GM12878 (cell line): ENCODE results near the gene G6PC1. TPM values are rescaled to one million over a fixed set of nuclear protein-coding genes. Genes with fewer than 3 reads are reported as not detected.

Experiments
- ATAC-seq: fragments of 200-7000 bp; cut with Tn5 transposase; 3 replicates; pipeline ENCODE4 v1.9.1; 2020; ENCODE audit warnings: mild to moderate bottlenecking, moderate library complexity
- BruUV-seq: library from RNA; stranded (reverse); fragments of 400-500 nt; replicated peaks from 2 replicates; lab custom pipeline; 2021; lab: Mats Ljungman, UMichigan
- CTCF ChIA-PET: fragments of 300-600 bp; sonication (Branson Sonifier 250); formaldehyde crosslinking; extraction: SDS; loops from one replicate; lab custom pipeline; 2021; ENCODE audit warnings: inconsistent platforms; lab: Yijun Ruan, JAX
- POLR2A ChIA-PET: fragments of 350-600 bp; formaldehyde crosslinking; extraction: SDS; loops from one replicate; lab custom pipeline; 2021; ENCODE audit warnings: inconsistent platforms; lab: Charles Lee
- RAD21 ChIA-PET: fragments of 300-600 bp; sonication (Branson Sonifier 250); formaldehyde crosslinking; loops from one replicate; lab custom pipeline; 2023; ENCODE audit warnings: antibody characterized with exemption; ENCODE audit not compliant: unreplicated experiment; lab: Charles Lee
- SMC1A ChIA-PET: fragments of 300-600 bp; sonication (Branson Sonifier 250); formaldehyde crosslinking; loops from one replicate; lab custom pipeline; 2023; ENCODE audit not compliant: unreplicated experiment, uncharacterized antibody; lab: Charles Lee
- DNase-seq: peaks from one replicate; pipeline ENCODE4 v3.0.0-alpha.2; 2011; ENCODE audit warnings: low read depth, low spot score
- FAIRE-seq: peaks from 3 replicates; lab custom pipeline; 2011; peaks lifted over from hg19 to GRCh38; lab: Jason Lieb, UNC
- H2AFZ ChIP-seq: 2 replicates; pipeline ENCODE4 v1.6.0; 2011; ENCODE audit warnings: low read depth, low read length, control low read depth; ENCODE audit not compliant: control insufficient read depth
- H3K27ac ChIP-seq: 2 replicates; pipeline ENCODE4 v1.5.1; 2011; ENCODE audit warnings: control low read depth; ENCODE audit not compliant: control insufficient read depth, insufficient read depth
- H3K27me3 ChIP-seq, 2 experiments: replicated peaks in 1 of 2; 2 replicates each; pipeline versions ENCODE4 v1.6.0 to v1.6.1; 2011; ENCODE audit warnings: low read length in 1 of 2; ENCODE audit not compliant: control insufficient read depth in 2 of 2, insufficient read depth in 2 of 2
- H3K36me3 ChIP-seq, 2 experiments: 2 replicates each; pipeline ENCODE4 v1.5.1; 2011; ENCODE audit warnings: low read length in 1 of 2; ENCODE audit not compliant: control insufficient read depth in 2 of 2, insufficient read depth in 2 of 2
- H3K4me1 ChIP-seq: 2 replicates; pipeline ENCODE4 v1.6.1; 2011; ENCODE audit warnings: mild to moderate bottlenecking, low read length, moderate library complexity, mixed read lengths; ENCODE audit not compliant: control insufficient read depth, insufficient read depth
- H3K4me2 ChIP-seq: 2 replicates; pipeline ENCODE4 v1.6.0; 2011; ENCODE audit warnings: control low read depth; ENCODE audit not compliant: control insufficient read depth, insufficient read depth
- H3K4me3 ChIP-seq: fragments of 200-600 bp; sonication (generic); 2 replicates; pipeline ENCODE4 v1.5.1; 2016
- H3K79me2 ChIP-seq: 2 replicates; pipeline ENCODE4 v1.6.0; 2011; ENCODE audit warnings: low read length; ENCODE audit not compliant: control insufficient read depth, insufficient read depth
- H3K9ac ChIP-seq: 2 replicates; pipeline ENCODE4 v1.8.0; 2011; ENCODE audit warnings: low read length, control low read depth, mixed read lengths; ENCODE audit not compliant: control insufficient read depth, insufficient read depth
- H3K9me3 ChIP-seq: replicated peaks from 3 replicates; pipeline ENCODE4 v1.5.1; 2011; ENCODE audit warnings: mild to moderate bottlenecking, low read length; ENCODE audit not compliant: control insufficient read depth, insufficient read depth
- H4K20me1 ChIP-seq: 2 replicates; pipeline ENCODE4 v1.6.0; 2011; ENCODE audit not compliant: control insufficient read depth, insufficient read depth
- ASH2L ChIP-seq: fragments of 300-600, 200-600 bp; sonication (generic); IDR thresholded peaks from 2 replicates; pipeline ENCODE4 v1.6.1; 2017; ENCODE audit warnings: low read depth, mild to moderate bottlenecking, borderline replicate concordance
- BCL3 ChIP-seq: IDR thresholded peaks from 2 replicates; pipeline ENCODE4 v1.6.1; 2011; ENCODE audit warnings: borderline replicate concordance, low read depth, mild to moderate bottlenecking, moderate library complexity, low read length; ENCODE audit not compliant: insufficient read depth, poor library complexity, severe bottlenecking
- FOXK2 ChIP-seq: fragments of 450-650 bp; IDR thresholded peaks from 2 replicates; pipeline ENCODE4 v1.6.1; 2017; ENCODE audit warnings: mild to moderate bottlenecking, moderate library complexity
- GABPA ChIP-seq: IDR thresholded peaks from 2 replicates; pipeline ENCODE4 v1.6.1; 2014; ENCODE audit warnings: antibody characterized with exemption, low read depth, mild to moderate bottlenecking, inconsistent platforms
- HDAC6 ChIP-seq: fragments of 200-600 bp; sonication (generic); IDR thresholded peaks from one replicate; pipeline ENCODE4 v1.8.0; 2017; ENCODE audit warnings: antibody characterized with exemption; ENCODE audit not compliant: unreplicated experiment
- NR2C2 ChIP-seq: IDR thresholded peaks from 2 replicates; pipeline ENCODE4 v1.6.1; 2011; ENCODE audit warnings: borderline replicate concordance, low read depth; ENCODE audit not compliant: control insufficient read depth, insufficient read length
- NR2F1 ChIP-seq: fragments of 450-650 bp; conservative IDR thresholded peaks from 2 replicates; pipeline ENCODE4 v1.6.1; 2017; ENCODE audit warnings: mild to moderate bottlenecking
- PRDM15 ChIP-seq: fragments of 450-650 bp; formaldehyde crosslinking; IDR thresholded peaks from 2 replicates; pipeline ENCODE4 v1.4.0; 2020; ENCODE audit warnings: mild to moderate bottlenecking, moderate library complexity
- RAD21 ChIP-seq: IDR thresholded peaks from 2 replicates; pipeline ENCODE4 v1.6.1; 2011; ENCODE audit warnings: mild to moderate bottlenecking, low read depth, low read length, moderate library complexity; ENCODE audit not compliant: insufficient read depth
- SMC3 ChIP-seq: IDR thresholded peaks from 2 replicates; pipeline ENCODE4 v1.6.1; 2011; ENCODE audit warnings: low read length, improper control_type of control experiment, borderline replicate concordance
- SREBF2 ChIP-seq: IDR thresholded peaks from 2 replicates; pipeline ENCODE4 v1.6.1; 2012; ENCODE audit warnings: mild to moderate bottlenecking, low read length
- TARDBP ChIP-seq: IDR thresholded peaks from 2 replicates; pipeline ENCODE4 v1.6.1; 2016; ENCODE audit warnings: borderline replicate concordance
- TBL1XR1 ChIP-seq: IDR thresholded peaks from 2 replicates; pipeline ENCODE4 v1.6.1; 2012; ENCODE audit warnings: low read depth, low read length, improper control_type of control experiment
- ZSCAN29 ChIP-seq: fragments of 450-650 bp; IDR thresholded peaks from 2 replicates; pipeline ENCODE4 v1.6.1; 2017; ENCODE audit warnings: mild to moderate bottlenecking, moderate library complexity
- WGBS: methylation state at CpG from one replicate; pipeline ENCODE4 v1.1.6; 2016; ENCODE audit warnings: low lambda C conversion rate; ENCODE audit not compliant: insufficient replicate concordance, insufficient coverage; ENCODE audit errors: missing lambda C conversion rate; 5-methylcytosine and 5-hydroxymethylcytosine counted together
- in situ Hi-C: fragments of 300-500 bp; cut with MboI; formaldehyde crosslinking; loops from 9 replicates; pipeline ENCODE4 v1.14.3; 2018; ENCODE audit warnings: mixed read lengths
- intact Hi-C: fragments of 100-400 bp; cut with micrococcal nuclease; formaldehyde crosslinking; loops from one replicate; pipeline ENCODE4 v1.14.2; 2022; ENCODE audit not compliant: unreplicated experiment
- polyA plus RNA-seq, 11 experiments: library from polyadenylated mRNA; depleted of rRNA in 4 of 11; unstranded in 6 of 11; stranded (reverse) in 5 of 11; fragments of >200 nt; fragmentation: Nextera tagmentation in 4 of 11; fragmentation: Illumina TruSeq in 1 of 11; extraction: Ambion mirVana in 4 of 11; extraction: Trizol in 1 of 11; gene quantifications; 1 replicate in 1 of 11; 2 replicates in 10 of 11; pipeline versions ENCODE4 v1.2.1 to v1.2.3, GENCODE V29; 2011 to 2016; ENCODE audit warnings: inconsistent platforms in 2 of 11, missing spikeins in 2 of 11, low read depth in 1 of 11
- total RNA-seq, 4 experiments: library from RNA; depleted of rRNA in 3 of 4; stranded (reverse); fragments of >200 nt in 3 of 4; fragmentation: Illumina TruSeq in 1 of 4; extraction: Trizol in 1 of 4; gene quantifications; 2 replicates each; pipeline versions ENCODE4 v1.2.1 to v1.2.3, GENCODE V29; 2013 to 2021

Gene G6PC1
- total and polyA plus RNA-seq, 10 of the 15 experiments (the other 5 are each of a cell fraction or from before 2014, with no cell fraction given) = not detected

DNA sequence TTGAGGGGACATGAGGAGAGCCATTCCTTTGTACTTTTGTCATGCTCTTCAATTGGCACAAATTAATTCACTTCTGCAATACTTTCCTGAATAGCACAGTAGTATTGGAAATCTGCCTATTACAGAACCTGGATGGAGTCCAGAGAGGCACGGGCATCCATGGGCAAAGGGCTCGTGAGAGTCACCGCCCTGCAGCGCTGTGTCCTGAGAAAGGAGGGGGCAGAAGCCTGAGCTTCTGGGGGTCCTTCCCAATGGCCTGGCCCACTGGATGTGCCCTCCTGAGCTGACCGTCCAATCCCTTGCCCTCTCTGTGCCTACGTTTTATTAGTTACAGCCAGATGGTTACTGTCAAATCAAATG, 3.5 kb downstream of the G6PC1 start:
- no TSS peak for BruUV-seq
- Histone ChIP-seq H3K9me3 (no peaks in the 10 kb centered on the region), H3K4me2 (no peak overlapping the region), H3K27me3 (no peaks in the 10 kb centered on the region; a peak in 2 of 4 replicates), H2AFZ (no peak overlapping the region), H3K36me3 (no peaks in the 10 kb centered on the region), H4K20me1 (no peaks in the 10 kb centered on the region), H3K4me1 (no peaks in the 10 kb centered on the region; the same call in 1 of the 2 replicates), H3K27ac (no peak overlapping the region), H3K79me2 (no peaks in the 10 kb centered on the region), H3K4me3 (no peak overlapping the region), H3K9ac (no peak overlapping the region)
- ChIA-PET POLR2A (no interaction called here), RAD21 (no interaction called here), CTCF (interaction anchor here (1.1 kb wide), 1 partner anchor 94 kb away, joined by 3 read pairs; the partner anchor contains the start of gene RPL27), SMC1A (interaction anchor here (0.6 kb wide), 1 partner anchor 161 kb away, joined by 3 read pairs; no protein-coding TSS in a partner anchor)
- DNase-seq = no peak
- TF ChIP-seq RAD21 (no peak), FOXK2 (no peak), NR2C2 (no peak), GABPA (no peak), ASH2L (no peak), SREBF2 (no peak), TARDBP (no peak)
- intact Hi-C loops = no loop called here
- ATAC-seq = no peak
- FAIRE-seq = no peak
- 63% methylated on average over 6 of the region's 6 CpGs for WGBS
- in situ Hi-C loops = no loop called here

- ChIA-PET SMC1A (no interaction called here), POLR2A (no interaction called here), RAD21 (no interaction called here), CTCF (interaction anchor here (0.6 kb wide), 1 partner anchor 540 kb away, joined by 3 read pairs; no protein-coding TSS in a partner anchor)
- Histone ChIP-seq H3K4me2 (no peak overlapping the region), H3K4me1 (no peaks in the 10 kb centered on the region; the same call in 1 of the 2 replicates), H3K27me3 (no peaks in the 10 kb centered on the region; a peak in 3 of 4 replicates), H3K36me3 (no peaks in the 10 kb centered on the region), H3K9ac (no peak overlapping the region), H4K20me1 (no peaks in the 10 kb centered on the region), H3K27ac (no peak overlapping the region), H2AFZ (no peak overlapping the region), H3K4me3 (no peak overlapping the region), H3K79me2 (no peaks in the 10 kb centered on the region), H3K9me3 (no peaks in the 10 kb centered on the region)
- intact Hi-C loops = no loop called here
- in situ Hi-C loops = no loop called here
- no peak for FAIRE-seq
- ATAC-seq = no peak; the same call in 2 of the 3 replicates
- BruUV-seq = no TSS peak
- DNase-seq = no peak
- WGBS = 7% methylated on average over 8 of the region's 8 CpGs
- TF ChIP-seq PRDM15 (CRISPR knock-in tag) (no peak), TBL1XR1 (no peak), SMC3 (no peak), NR2F1 (no peak), HDAC6 (no peak), ZSCAN29 (no peak), BCL3 (no peak)
These were observed 6.3 kb downstream of the G6PC1 start for GRCh38 chr17:42906772-42907446.
